ENCODE results near the gene ATP8A2.

ATP8A2 gene

GRCh38 chr13:25743421-25743820, 371.6 kb downstream of the ATP8A2 start:
- H3K4me3 ChIP-seq (ENCODE audit: low read depth, low read length), result no peak overlapping the region
- TF ChIP-seq MAX (IDR thresholded peaks at IDR 0.05; ENCODE audit: low read depth, low read length), result no peak
- TF ChIP-seq MYC (IDR thresholded peaks at IDR 0.05; ENCODE audit: low read depth, low read length), result no peak
- TF ChIP-seq, protein P1, sequence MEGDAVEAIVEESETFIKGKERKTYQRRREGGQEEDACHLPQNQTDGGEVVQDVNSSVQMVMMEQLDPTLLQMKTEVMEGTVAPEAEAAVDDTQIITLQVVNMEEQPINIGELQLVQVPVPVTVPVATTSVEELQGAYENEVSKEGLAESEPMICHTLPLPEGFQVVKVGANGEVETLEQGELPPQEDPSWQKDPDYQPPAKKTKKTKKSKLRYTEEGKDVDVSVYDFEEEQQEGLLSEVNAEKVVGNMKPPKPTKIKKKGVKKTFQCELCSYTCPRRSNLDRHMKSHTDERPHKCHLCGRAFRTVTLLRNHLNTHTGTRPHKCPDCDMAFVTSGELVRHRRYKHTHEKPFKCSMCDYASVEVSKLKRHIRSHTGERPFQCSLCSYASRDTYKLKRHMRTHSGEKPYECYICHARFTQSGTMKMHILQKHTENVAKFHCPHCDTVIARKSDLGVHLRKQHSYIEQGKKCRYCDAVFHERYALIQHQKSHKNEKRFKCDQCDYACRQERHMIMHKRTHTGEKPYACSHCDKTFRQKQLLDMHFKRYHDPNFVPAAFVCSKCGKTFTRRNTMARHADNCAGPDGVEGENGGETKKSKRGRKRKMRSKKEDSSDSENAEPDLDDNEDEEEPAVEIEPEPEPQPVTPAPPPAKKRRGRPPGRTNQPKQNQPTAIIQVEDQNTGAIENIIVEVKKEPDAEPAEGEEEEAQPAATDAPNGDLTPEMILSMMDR (IDR thresholded peaks at IDR 0.05; ENCODE audit: low read depth, low read length), result no peak
- TF ChIP-seq POLR2A (IDR thresholded peaks at IDR 0.05; ENCODE audit: extremely low read depth, insufficient read length), result no peak
- no peak for DNase-seq (ENCODE audit: low read depth)

DNA sequence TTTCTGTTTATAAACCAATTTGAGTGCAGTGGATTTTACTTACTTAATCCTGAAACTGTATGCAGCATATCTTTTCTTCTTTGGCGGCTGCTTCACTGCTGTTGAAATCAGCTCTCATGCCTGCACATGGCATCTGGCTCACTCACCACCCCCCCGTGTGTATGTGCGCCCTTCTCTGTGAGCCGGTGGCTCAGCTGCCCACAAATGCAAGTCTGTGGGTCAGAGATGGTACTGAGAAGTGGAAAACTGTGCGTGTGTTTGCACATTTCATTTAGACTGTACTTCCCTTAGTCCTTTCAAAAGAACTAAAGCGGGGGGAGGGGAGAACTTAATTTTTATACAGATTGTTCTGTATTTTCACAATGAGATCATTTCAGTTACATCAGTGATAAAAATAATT, 372.4 kb downstream of the ATP8A2 start:
- DNase-seq (ENCODE audit: low read depth), result no peak
- TF ChIP-seq MYC (IDR thresholded peaks at IDR 0.05; ENCODE audit: low read depth, low read length), result no peak
- no peak for TF ChIP-seq MAX (IDR thresholded peaks at IDR 0.05; ENCODE audit: low read depth, low read length)
- no peak for TF ChIP-seq POLR2A (IDR thresholded peaks at IDR 0.05; ENCODE audit: extremely low read depth, insufficient read length)
- TF ChIP-seq, protein P1 (IDR thresholded peaks at IDR 0.05; ENCODE audit: low read depth, low read length), result no peak
- H3K4me3 ChIP-seq (ENCODE audit: low read depth, low read length), result no peak overlapping the region

- no peak for DNase-seq (ENCODE audit: low read depth)
Observed at GRCh38 chr13:25746131-25746530, 374.4 kb downstream of the ATP8A2 start.

DNA sequence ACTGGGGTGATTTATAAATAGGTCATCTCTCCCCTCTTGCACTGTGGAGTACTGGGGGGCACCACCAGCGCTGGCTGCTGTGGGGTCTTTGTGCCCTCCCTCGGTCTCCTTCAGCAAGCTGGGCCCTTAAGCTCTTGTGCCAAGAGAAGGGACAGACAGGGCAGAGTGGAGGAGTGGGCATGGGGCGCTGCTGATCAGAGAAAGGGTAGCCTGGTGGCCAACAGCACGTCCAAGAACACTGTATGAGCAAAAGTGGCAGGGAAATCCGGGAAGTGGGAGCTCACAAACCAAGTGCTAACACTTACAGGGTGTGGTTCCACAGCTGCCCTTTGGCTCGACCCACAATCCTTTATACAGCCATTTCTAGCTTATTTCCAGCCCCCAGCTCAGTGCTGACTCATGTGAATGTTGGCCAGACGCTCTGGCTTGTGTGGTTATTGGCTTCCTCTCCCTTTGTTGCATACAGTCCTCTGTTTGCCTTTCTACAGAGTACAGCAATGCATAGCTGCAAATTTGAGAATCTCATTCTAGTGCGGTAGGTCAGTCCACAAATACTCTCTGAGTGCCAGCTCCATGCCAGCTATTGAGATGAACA, 381.3 kb downstream of the ATP8A2 start:
- H3K4me3 ChIP-seq (ENCODE audit: low read depth, low read length), result no peak overlapping the region
- peak; percentile 88 for DNase-seq (ENCODE audit: low read depth)
- TF ChIP-seq POLR2A (IDR thresholded peaks at IDR 0.05; ENCODE audit: extremely low read depth, insufficient read length) (no peak), MAX (IDR thresholded peaks at IDR 0.05; ENCODE audit: low read depth, low read length) (no peak), MYC (IDR thresholded peaks at IDR 0.05; ENCODE audit: low read depth, low read length) (no peak)
- TF ChIP-seq, protein P1 (IDR thresholded peaks at IDR 0.05; ENCODE audit: low read depth, low read length), result no peak

More at GRCh38 chr13:25746131-25746530, 374.4 kb downstream of the ATP8A2 start:
- no peak overlapping the region for H3K4me3 ChIP-seq (ENCODE audit: low read depth, low read length)
- TF ChIP-seq POLR2A (IDR thresholded peaks at IDR 0.05; ENCODE audit: extremely low read depth, insufficient read length) (no peak), MYC (IDR thresholded peaks at IDR 0.05; ENCODE audit: low read depth, low read length) (no peak), MAX (IDR thresholded peaks at IDR 0.05; ENCODE audit: low read depth, low read length) (no peak)
- TF ChIP-seq, protein P1 (IDR thresholded peaks at IDR 0.05; ENCODE audit: low read depth, low read length), result no peak

- TF ChIP-seq, protein P1 (IDR thresholded peaks at IDR 0.05; ENCODE audit: low read depth, low read length), result no peak
- TF ChIP-seq MAX (IDR thresholded peaks at IDR 0.05; ENCODE audit: low read depth, low read length) (no peak), POLR2A (IDR thresholded peaks at IDR 0.05; ENCODE audit: extremely low read depth, insufficient read length) (no peak), MYC (IDR thresholded peaks at IDR 0.05; ENCODE audit: low read depth, low read length) (no peak)
- no peak overlapping the region for H3K4me3 ChIP-seq (ENCODE audit: low read depth, low read length)
- peak; percentile 13 for DNase-seq (ENCODE audit: low read depth)
Observed at GRCh38 chr13:25753976-25754375, 382.2 kb downstream of the ATP8A2 start.

Measured in NB4 (cell line).